Measurements from ENCODE around the gene HLCS.

- TF ChIP-seq EZH2 (IDR thresholded peaks at IDR 0.05; ENCODE audit: low read depth, low read length, severe bottlenecking): no peak
- no peak for TF ChIP-seq EGR1 (IDR thresholded peaks at IDR 0.05; ENCODE audit: borderline replicate concordance, low read depth, low read length)
- TF ChIP-seq CREB1 (IDR thresholded peaks at IDR 0.05): no peak
- no peak for TF ChIP-seq CTCF (IDR thresholded peaks at IDR 0.05; ENCODE audit: control extremely low read depth in 1 of 3, insufficient read depth in 1 of 3, low read depth in 1 of 3, low read length in 3 of 3)
- no peak for TF ChIP-seq POLR2A (IDR thresholded peaks at IDR 0.05; ENCODE audit: control extremely low read depth in 1 of 2, low read depth in 2 of 2, low read length in 2 of 2)
- no peak for TF ChIP-seq JUND (IDR thresholded peaks at IDR 0.05; ENCODE audit: low read length)
- no peak for TF ChIP-seq YY1 (IDR thresholded peaks at IDR 0.05; ENCODE audit: low read depth, low read length)
- no peak for TF ChIP-seq SP1 (IDR thresholded peaks at IDR 0.05; ENCODE audit: low read depth, low read length)
- TF ChIP-seq SIN3A (conservative IDR thresholded peaks at IDR 0.05 in 1 of 2, IDR thresholded peaks at IDR 0.05 in 1 of 2; ENCODE audit: low read depth in 1 of 2, low read length in 2 of 2): no peak
- no peak for TF ChIP-seq FOSL1 (IDR thresholded peaks at IDR 0.05; ENCODE audit: insufficient read depth, low read depth, low read length)
- TF ChIP-seq TAF1 (IDR thresholded peaks at IDR 0.05; ENCODE audit: low read depth, low read length): no peak
Measured at GRCh38 chr21:36786186-36786585, 180.3 kb downstream of the HLCS start.

All from H1 (cell line).